OCI-LY1 (cell line): ENCODE results near the gene FN3K.

Experiments used
- H2AFZ ChIP-seq: fragments of 200-600 bp; sonication (generic), shearing (Covaris generic); 2 replicates; pipeline ENCODE4 v1.6.0; 2014; ENCODE audit warnings: antibody characterized with exemption, mild to moderate bottlenecking, low read length
- H3F3A ChIP-seq: fragments of 200-600 bp; sonication (generic), shearing (Covaris generic); 2 replicates; pipeline ENCODE4 v1.6.0; 2014; ENCODE audit warnings: mild to moderate bottlenecking, antibody characterized with exemption, low read length, moderate library complexity; ENCODE audit not compliant: insufficient read depth
- H3K27ac ChIP-seq: fragments of 200-600 bp; sonication (generic); 2 replicates; pipeline ENCODE4 v1.5.1; 2014; ENCODE audit warnings: low read length, mixed run types, mild to moderate bottlenecking, low read depth; ENCODE audit not compliant: poor library complexity, severe bottlenecking
- H3K27me3 ChIP-seq: fragments of 200-600 bp; sonication (generic); 2 replicates; pipeline ENCODE4 v1.6.0; 2014; ENCODE audit warnings: antibody characterized with exemption, mild to moderate bottlenecking, low read length, moderate library complexity; ENCODE audit not compliant: insufficient read depth
- H3K36me3 ChIP-seq: fragments of 200-600 bp; sonication (generic); 2 replicates; pipeline ENCODE4 v1.6.1; 2014; ENCODE audit warnings: mild to moderate bottlenecking, antibody characterized with exemption, low read length, moderate library complexity, mixed read lengths; ENCODE audit not compliant: insufficient read depth
- H3K4me1 ChIP-seq: fragments of 200-600 bp; sonication (generic); 2 replicates; pipeline ENCODE4 v1.5.1; 2014; ENCODE audit warnings: mild to moderate bottlenecking, low read length, moderate library complexity; ENCODE audit not compliant: insufficient read depth, severe bottlenecking
- H3K4me2 ChIP-seq: fragments of 200-600 bp; sonication (generic), shearing (Covaris generic); 2 replicates; pipeline ENCODE4 v1.6.1; 2014; ENCODE audit warnings: low read length
- H3K4me3 ChIP-seq: fragments of 200-600 bp; sonication (generic); 2 replicates; pipeline ENCODE4 v1.5.1; 2014; ENCODE audit warnings: low read length, low read depth, mild to moderate bottlenecking, mixed read lengths; ENCODE audit not compliant: poor library complexity, severe bottlenecking
- H3K79me2 ChIP-seq: fragments of 200-600 bp; shearing (Covaris generic); 2 replicates; pipeline ENCODE4 v1.6.1; 2016; ENCODE audit warnings: mixed run types, low read length, mixed read lengths; ENCODE audit not compliant: insufficient read depth
- H3K9ac ChIP-seq: fragments of 200-600 bp; sonication (generic), shearing (Covaris generic); 2 replicates; pipeline ENCODE4 v1.6.1; 2014; ENCODE audit warnings: mild to moderate bottlenecking, low read length, mixed read lengths
- H3K9me2 ChIP-seq: fragments of 200-600 bp; sonication (generic), shearing (Covaris generic); 2 replicates; pipeline ENCODE4 v1.6.1; 2014; ENCODE audit warnings: low read depth, mild to moderate bottlenecking, low read length, mixed read lengths
- H3K9me3 ChIP-seq: fragments of 200-600 bp; shearing (Covaris generic); 2 replicates; pipeline ENCODE4 v1.6.1; 2014; ENCODE audit warnings: low read length, mixed read lengths
- H4K20me1 ChIP-seq: fragments of 200-600 bp; sonication (generic), shearing (Covaris generic); 2 replicates; pipeline ENCODE4 v1.6.0; 2016; ENCODE audit warnings: mild to moderate bottlenecking, low read length; ENCODE audit not compliant: insufficient read depth
- EZH2 ChIP-seq: fragments of 200-600 bp; sonication (generic), shearing (Covaris generic); IDR thresholded peaks from 2 replicates; pipeline ENCODE4 v1.8.0; 2017; ENCODE audit warnings: borderline replicate concordance, mixed run types, mild to moderate bottlenecking, antibody characterized with exemption, low read length, moderate library complexity, mixed read lengths
- TF ChIP-seq, protein P1 (sequence below): fragments of 200-600 bp; sonication (generic), shearing (Covaris generic); IDR thresholded peaks from 2 replicates; pipeline ENCODE4 v1.5.1; 2017; ENCODE audit warnings: mild to moderate bottlenecking, antibody characterized with exemption, low read length, moderate library complexity, mixed read lengths

The FN3K gene

DNA sequence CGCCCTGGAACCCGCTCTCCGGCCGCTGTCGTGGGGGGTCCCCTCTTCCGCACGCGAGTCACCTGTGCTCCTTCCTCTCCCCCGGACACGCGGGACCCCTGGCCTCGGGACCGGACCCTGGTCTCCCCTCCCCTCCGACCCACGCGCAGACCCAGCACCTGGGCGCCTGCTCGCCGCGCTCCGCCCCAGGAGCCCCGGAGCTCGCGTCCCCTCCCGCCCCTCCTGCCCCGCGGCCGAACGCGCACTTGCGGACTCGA lies 37.7 kb upstream of the FN3K start:
- H3K9me2 ChIP-seq: no peaks in the 10 kb centered on the region
- H3K9me3 ChIP-seq: peaks cover 16% of the 10 kb centered on the region
- no peaks in the 10 kb centered on the region for H4K20me1 ChIP-seq
- peaks cover 9% of the 10 kb centered on the region; the same call in 1 of the 2 replicates for H3K36me3 ChIP-seq
- no peaks in the 10 kb centered on the region for H3F3A ChIP-seq
- H3K27ac ChIP-seq: no peak overlapping the region
- TF ChIP-seq EZH2: no peak
- TF ChIP-seq, protein P1, sequence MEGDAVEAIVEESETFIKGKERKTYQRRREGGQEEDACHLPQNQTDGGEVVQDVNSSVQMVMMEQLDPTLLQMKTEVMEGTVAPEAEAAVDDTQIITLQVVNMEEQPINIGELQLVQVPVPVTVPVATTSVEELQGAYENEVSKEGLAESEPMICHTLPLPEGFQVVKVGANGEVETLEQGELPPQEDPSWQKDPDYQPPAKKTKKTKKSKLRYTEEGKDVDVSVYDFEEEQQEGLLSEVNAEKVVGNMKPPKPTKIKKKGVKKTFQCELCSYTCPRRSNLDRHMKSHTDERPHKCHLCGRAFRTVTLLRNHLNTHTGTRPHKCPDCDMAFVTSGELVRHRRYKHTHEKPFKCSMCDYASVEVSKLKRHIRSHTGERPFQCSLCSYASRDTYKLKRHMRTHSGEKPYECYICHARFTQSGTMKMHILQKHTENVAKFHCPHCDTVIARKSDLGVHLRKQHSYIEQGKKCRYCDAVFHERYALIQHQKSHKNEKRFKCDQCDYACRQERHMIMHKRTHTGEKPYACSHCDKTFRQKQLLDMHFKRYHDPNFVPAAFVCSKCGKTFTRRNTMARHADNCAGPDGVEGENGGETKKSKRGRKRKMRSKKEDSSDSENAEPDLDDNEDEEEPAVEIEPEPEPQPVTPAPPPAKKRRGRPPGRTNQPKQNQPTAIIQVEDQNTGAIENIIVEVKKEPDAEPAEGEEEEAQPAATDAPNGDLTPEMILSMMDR: no peak
- no peak overlapping the region for H2AFZ ChIP-seq
- H3K27me3 ChIP-seq: peaks cover 3% of the 10 kb centered on the region; the same call in 1 of the 2 replicates
- peak overlapping the region; percentile 76 for H3K4me2 ChIP-seq
- peak overlapping the region; percentile 65 for H3K4me3 ChIP-seq
- no peaks in the 10 kb centered on the region for H3K79me2 ChIP-seq
- peaks cover 9% of the 10 kb centered on the region for H3K4me1 ChIP-seq
- H3K9ac ChIP-seq: no peak overlapping the region

DNA sequence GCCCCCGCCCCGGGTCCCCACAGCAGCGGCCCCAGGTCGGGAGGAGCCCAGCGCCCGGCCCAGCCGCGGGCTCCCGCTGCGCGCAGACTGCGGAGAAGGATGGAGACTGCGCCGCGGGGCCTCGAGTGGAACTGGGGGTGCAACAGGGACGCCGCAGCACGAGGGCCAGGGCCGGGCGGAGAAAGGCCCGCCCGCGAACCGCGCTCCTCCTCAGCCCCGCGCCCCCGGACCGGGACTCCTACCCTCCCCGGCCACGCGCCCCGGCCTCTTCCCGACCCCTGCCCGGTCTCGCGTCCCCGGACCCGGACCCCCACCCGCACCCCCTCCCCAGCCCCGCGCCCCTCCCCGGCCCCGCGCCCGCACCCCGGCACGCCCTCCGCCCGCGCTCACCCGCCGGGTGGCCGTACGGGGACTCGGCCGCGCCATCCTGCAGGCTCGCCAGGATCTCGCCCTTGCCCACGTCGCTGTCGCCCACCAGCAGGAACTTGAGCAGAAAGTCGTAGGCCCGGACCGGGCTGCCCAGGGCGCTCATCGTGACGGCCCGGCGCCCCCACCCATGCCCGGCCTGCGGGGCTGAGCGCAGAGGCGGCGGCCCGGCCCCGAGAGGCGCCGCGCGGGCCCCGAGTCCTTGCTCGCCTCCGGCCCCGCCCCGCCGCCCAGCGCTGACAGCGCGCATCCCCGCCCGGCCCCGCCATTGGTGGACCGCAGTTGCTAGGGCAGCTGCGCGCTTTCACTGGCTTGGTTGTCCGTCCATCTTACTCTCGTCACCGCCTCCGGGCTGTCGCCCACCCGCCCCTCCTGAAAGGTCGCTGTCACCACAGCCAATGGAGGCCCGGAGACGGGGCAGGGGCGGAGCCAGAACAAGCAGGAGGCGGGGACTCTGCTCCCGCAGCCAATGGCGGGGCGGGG lies 37.1 kb upstream of the FN3K start, which contains the start of gene RAB40B:
Gene RAB40B, minus strand, starts transcription at position 634 of the 909 bp plus-strand sequence. Its CDS starts 102 bp downstream, at position 532.
- H3K4me3 ChIP-seq: peak within 1 kb of the TSS; percentile 65
- H3K9me2 ChIP-seq: no peaks in the 10 kb centered on the region
- no peaks in the 10 kb centered on the region for H3K79me2 ChIP-seq
- H3K4me1 ChIP-seq: peaks cover 14% of the 10 kb centered on the region
- peaks cover 15% of the 10 kb centered on the region for H3K9me3 ChIP-seq
- no peak within 1 kb of the TSS for H3K27ac ChIP-seq
- H3K27me3 ChIP-seq: peaks cover 3% of the 10 kb centered on the region; the same call in 1 of the 2 replicates
- no peaks in the 10 kb centered on the region for H3F3A ChIP-seq
- peaks cover 9% of the 10 kb centered on the region; the same call in 1 of the 2 replicates for H3K36me3 ChIP-seq
- peak within 1 kb of the TSS; percentile 78 for H3K4me2 ChIP-seq
- TF ChIP-seq, protein P1: no peak
- no peak for TF ChIP-seq EZH2
- H2AFZ ChIP-seq: no peak within 1 kb of the TSS
- H3K9ac ChIP-seq: peak within 1 kb of the TSS; percentile 51; the same call in 1 of the 2 replicates
- H4K20me1 ChIP-seq: no peaks in the 10 kb centered on the region

DNA sequence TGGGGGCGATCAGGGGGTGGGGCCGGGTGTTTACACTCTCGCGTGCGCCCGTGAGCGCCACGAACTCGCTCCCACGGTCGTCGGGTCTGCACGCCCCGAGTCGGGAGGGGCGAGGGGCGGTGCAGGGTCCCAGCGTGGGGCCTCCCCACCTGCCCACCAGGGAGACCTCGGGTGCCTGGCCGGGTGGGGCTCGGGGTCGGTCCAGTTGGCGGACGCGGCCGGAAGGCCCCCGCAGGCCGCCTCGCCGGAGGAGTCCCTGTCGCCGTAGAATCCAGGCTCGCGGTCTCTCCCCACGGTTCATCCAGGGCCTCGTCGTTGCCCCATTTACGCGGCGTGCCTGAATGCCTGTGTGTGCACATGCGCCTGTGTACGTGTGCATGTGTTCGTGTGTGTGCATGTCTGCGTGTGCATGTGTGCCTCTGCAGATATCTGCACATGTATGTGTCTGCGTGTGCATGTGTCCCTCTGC lies 36.4 kb upstream of the FN3K start:
- no peaks in the 10 kb centered on the region for H3K9me2 ChIP-seq
- no peaks in the 10 kb centered on the region for H4K20me1 ChIP-seq
- H3F3A ChIP-seq: no peaks in the 10 kb centered on the region
- H3K4me2 ChIP-seq: peak overlapping the region; percentile 78
- H3K79me2 ChIP-seq: no peaks in the 10 kb centered on the region
- peaks cover 12% of the 10 kb centered on the region for H3K9me3 ChIP-seq
- peaks cover 9% of the 10 kb centered on the region; the same call in 1 of the 2 replicates for H3K36me3 ChIP-seq
- peak overlapping the region; percentile 60 for H3K4me3 ChIP-seq
- H2AFZ ChIP-seq: no peak overlapping the region
- H3K9ac ChIP-seq: no peak overlapping the region
- peaks cover 14% of the 10 kb centered on the region for H3K4me1 ChIP-seq
- TF ChIP-seq, protein P1: no peak
- TF ChIP-seq EZH2: no peak
- peaks cover 6% of the 10 kb centered on the region; the same call in 1 of the 2 replicates for H3K27me3 ChIP-seq
- no peak overlapping the region for H3K27ac ChIP-seq
